GM12878 (cell line): ENCODE results near the gene NTM. TPM values are rescaled to one million over a fixed set of nuclear protein-coding genes. Genes with fewer than 3 reads are reported as not detected.

Source experiments
- ATAC-seq: fragments of 200-7000 bp; cut with Tn5 transposase; 3 replicates; pipeline ENCODE4 v1.9.1; 2020; ENCODE audit warnings: mild to moderate bottlenecking, moderate library complexity
- BruUV-seq: library from RNA; stranded (reverse); fragments of 400-500 nt; replicated peaks from 2 replicates; lab custom pipeline; 2021; lab: Mats Ljungman, UMichigan
- CTCF ChIA-PET: fragments of 300-600 bp; sonication (Branson Sonifier 250); formaldehyde crosslinking; extraction: SDS; loops from one replicate; lab custom pipeline; 2021; ENCODE audit warnings: inconsistent platforms; lab: Yijun Ruan, JAX
- POLR2A ChIA-PET: fragments of 350-600 bp; formaldehyde crosslinking; extraction: SDS; loops from one replicate; lab custom pipeline; 2021; ENCODE audit warnings: inconsistent platforms; lab: Charles Lee
- RAD21 ChIA-PET: fragments of 300-600 bp; sonication (Branson Sonifier 250); formaldehyde crosslinking; loops from one replicate; lab custom pipeline; 2023; ENCODE audit warnings: antibody characterized with exemption; ENCODE audit not compliant: unreplicated experiment; lab: Charles Lee
- SMC1A ChIA-PET: fragments of 300-600 bp; sonication (Branson Sonifier 250); formaldehyde crosslinking; loops from one replicate; lab custom pipeline; 2023; ENCODE audit not compliant: unreplicated experiment, uncharacterized antibody; lab: Charles Lee
- DNase-seq: peaks from one replicate; pipeline ENCODE4 v3.0.0-alpha.2; 2011; ENCODE audit warnings: low read depth, low spot score
- FAIRE-seq: peaks from 3 replicates; lab custom pipeline; 2011; peaks lifted over from hg19 to GRCh38; lab: Jason Lieb, UNC
- H2AFZ ChIP-seq: 2 replicates; pipeline ENCODE4 v1.6.0; 2011; ENCODE audit warnings: low read depth, low read length, control low read depth; ENCODE audit not compliant: control insufficient read depth
- H3K27ac ChIP-seq: 2 replicates; pipeline ENCODE4 v1.5.1; 2011; ENCODE audit warnings: control low read depth; ENCODE audit not compliant: control insufficient read depth, insufficient read depth
- H3K27me3 ChIP-seq, 2 experiments: replicated peaks in 1 of 2; 2 replicates each; pipeline versions ENCODE4 v1.6.0 to v1.6.1; 2011; ENCODE audit warnings: low read length in 1 of 2; ENCODE audit not compliant: control insufficient read depth in 2 of 2, insufficient read depth in 2 of 2
- H3K36me3 ChIP-seq, 2 experiments: 2 replicates each; pipeline ENCODE4 v1.5.1; 2011; ENCODE audit warnings: low read length in 1 of 2; ENCODE audit not compliant: control insufficient read depth in 2 of 2, insufficient read depth in 2 of 2
- H3K4me1 ChIP-seq: 2 replicates; pipeline ENCODE4 v1.6.1; 2011; ENCODE audit warnings: mild to moderate bottlenecking, low read length, moderate library complexity, mixed read lengths; ENCODE audit not compliant: control insufficient read depth, insufficient read depth
- H3K4me2 ChIP-seq: 2 replicates; pipeline ENCODE4 v1.6.0; 2011; ENCODE audit warnings: control low read depth; ENCODE audit not compliant: control insufficient read depth, insufficient read depth
- H3K4me3 ChIP-seq: fragments of 200-600 bp; sonication (generic); 2 replicates; pipeline ENCODE4 v1.5.1; 2016
- H3K79me2 ChIP-seq: 2 replicates; pipeline ENCODE4 v1.6.0; 2011; ENCODE audit warnings: low read length; ENCODE audit not compliant: control insufficient read depth, insufficient read depth
- H3K9ac ChIP-seq: 2 replicates; pipeline ENCODE4 v1.8.0; 2011; ENCODE audit warnings: low read length, control low read depth, mixed read lengths; ENCODE audit not compliant: control insufficient read depth, insufficient read depth
- H3K9me3 ChIP-seq: replicated peaks from 3 replicates; pipeline ENCODE4 v1.5.1; 2011; ENCODE audit warnings: mild to moderate bottlenecking, low read length; ENCODE audit not compliant: control insufficient read depth, insufficient read depth
- H4K20me1 ChIP-seq: 2 replicates; pipeline ENCODE4 v1.6.0; 2011; ENCODE audit not compliant: control insufficient read depth, insufficient read depth
- BMI1 ChIP-seq: fragments of 450-650 bp; IDR thresholded peaks from 2 replicates; pipeline ENCODE4 v1.6.1; 2016; ENCODE audit warnings: mild to moderate bottlenecking, moderate library complexity, borderline replicate concordance
- CREB1 ChIP-seq: IDR thresholded peaks from 2 replicates; pipeline ENCODE4 v1.6.1; 2012; ENCODE audit warnings: low read depth, mild to moderate bottlenecking, inconsistent platforms
- EP300 ChIP-seq, 2 experiments: fragments of 150-350 bp in 1 of 2; IDR thresholded peaks; 2 replicates each; pipeline ENCODE4 v1.6.1; 2011 to 2012; ENCODE audit warnings: low read depth in 2 of 2, low read length in 2 of 2, borderline replicate concordance in 1 of 2, improper control_type of control experiment in 1 of 2, inconsistent platforms in 1 of 2; ENCODE audit not compliant: control insufficient read depth in 1 of 2
- FOS ChIP-seq: IDR thresholded peaks from 3 replicates; pipeline ENCODE4 v1.6.1; 2011; ENCODE audit warnings: borderline replicate concordance; ENCODE audit not compliant: insufficient read length; ENCODE audit errors: extremely low read depth
- KAT2A ChIP-seq: conservative IDR thresholded peaks from 2 replicates; pipeline ENCODE4 v1.6.1; 2011; ENCODE audit warnings: low read depth, low read length; ENCODE audit not compliant: control insufficient read depth
- MTA2 ChIP-seq: fragments of 450-650 bp; IDR thresholded peaks from 2 replicates; pipeline ENCODE4 v1.6.1; 2016; ENCODE audit warnings: low read depth, mild to moderate bottlenecking, moderate library complexity
- POLR2AphosphoS2 ChIP-seq: IDR thresholded peaks from 2 replicates; pipeline ENCODE4 v1.6.1; 2011; ENCODE audit warnings: low read depth, mild to moderate bottlenecking, low read length, improper control_type of control experiment, moderate library complexity
- ZBED1 ChIP-seq: IDR thresholded peaks from 2 replicates; pipeline ENCODE4 v1.6.1; 2016; ENCODE audit warnings: borderline replicate concordance
- in situ Hi-C: fragments of 300-500 bp; cut with MboI; formaldehyde crosslinking; loops from 9 replicates; pipeline ENCODE4 v1.14.3; 2018; ENCODE audit warnings: mixed read lengths
- intact Hi-C: fragments of 100-400 bp; cut with micrococcal nuclease; formaldehyde crosslinking; loops from one replicate; pipeline ENCODE4 v1.14.2; 2022; ENCODE audit not compliant: unreplicated experiment
- polyA plus RNA-seq, 11 experiments: library from polyadenylated mRNA; depleted of rRNA in 4 of 11; unstranded in 6 of 11; stranded (reverse) in 5 of 11; fragments of >200 nt; fragmentation: Nextera tagmentation in 4 of 11; fragmentation: Illumina TruSeq in 1 of 11; extraction: Ambion mirVana in 4 of 11; extraction: Trizol in 1 of 11; gene quantifications; 1 replicate in 1 of 11; 2 replicates in 10 of 11; pipeline versions ENCODE4 v1.2.1 to v1.2.3, GENCODE V29; 2011 to 2016; ENCODE audit warnings: inconsistent platforms in 2 of 11, missing spikeins in 2 of 11, low read depth in 1 of 11
- total RNA-seq, 4 experiments: library from RNA; depleted of rRNA in 3 of 4; stranded (reverse); fragments of >200 nt in 3 of 4; fragmentation: Illumina TruSeq in 1 of 4; extraction: Trizol in 1 of 4; gene quantifications; 2 replicates each; pipeline versions ENCODE4 v1.2.1 to v1.2.3, GENCODE V29; 2013 to 2021
- TF ChIP-seq, protein P1 (sequence below): fragments of 150-350 bp; IDR thresholded peaks from 2 replicates; pipeline ENCODE4 v1.6.1; 2016; ENCODE audit warnings: low read depth, low read length
- TF ChIP-seq, protein P2 (sequence below): IDR thresholded peaks from 2 replicates; pipeline ENCODE4 v1.6.1; 2012; ENCODE audit warnings: low read depth, low read length, improper control_type of control experiment

NTM gene
- total and polyA plus RNA-seq, 10 of the 15 experiments (the other 5 are each of a cell fraction or from before 2014, with no cell fraction given): not detected

DNA sequence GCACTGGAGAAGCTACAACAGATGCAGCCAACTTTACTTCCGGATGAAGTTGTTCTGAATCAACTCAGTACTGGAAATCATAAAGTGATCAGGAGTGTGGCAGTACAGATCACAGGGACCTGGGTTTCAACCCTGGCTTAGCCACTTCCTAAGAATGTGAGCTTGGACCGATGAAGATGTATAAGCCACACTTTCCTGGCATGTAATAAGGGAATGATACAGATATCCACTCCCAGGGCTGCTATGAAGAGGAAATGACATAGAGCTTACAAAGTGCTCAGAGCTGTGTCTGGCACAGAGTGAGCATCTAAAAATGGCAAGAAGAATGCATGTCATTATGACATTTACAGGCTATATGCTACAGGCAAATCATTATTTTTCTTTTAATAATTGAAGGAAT lies 378.7 kb downstream of the NTM start (continued):
- TF ChIP-seq, protein P1, sequence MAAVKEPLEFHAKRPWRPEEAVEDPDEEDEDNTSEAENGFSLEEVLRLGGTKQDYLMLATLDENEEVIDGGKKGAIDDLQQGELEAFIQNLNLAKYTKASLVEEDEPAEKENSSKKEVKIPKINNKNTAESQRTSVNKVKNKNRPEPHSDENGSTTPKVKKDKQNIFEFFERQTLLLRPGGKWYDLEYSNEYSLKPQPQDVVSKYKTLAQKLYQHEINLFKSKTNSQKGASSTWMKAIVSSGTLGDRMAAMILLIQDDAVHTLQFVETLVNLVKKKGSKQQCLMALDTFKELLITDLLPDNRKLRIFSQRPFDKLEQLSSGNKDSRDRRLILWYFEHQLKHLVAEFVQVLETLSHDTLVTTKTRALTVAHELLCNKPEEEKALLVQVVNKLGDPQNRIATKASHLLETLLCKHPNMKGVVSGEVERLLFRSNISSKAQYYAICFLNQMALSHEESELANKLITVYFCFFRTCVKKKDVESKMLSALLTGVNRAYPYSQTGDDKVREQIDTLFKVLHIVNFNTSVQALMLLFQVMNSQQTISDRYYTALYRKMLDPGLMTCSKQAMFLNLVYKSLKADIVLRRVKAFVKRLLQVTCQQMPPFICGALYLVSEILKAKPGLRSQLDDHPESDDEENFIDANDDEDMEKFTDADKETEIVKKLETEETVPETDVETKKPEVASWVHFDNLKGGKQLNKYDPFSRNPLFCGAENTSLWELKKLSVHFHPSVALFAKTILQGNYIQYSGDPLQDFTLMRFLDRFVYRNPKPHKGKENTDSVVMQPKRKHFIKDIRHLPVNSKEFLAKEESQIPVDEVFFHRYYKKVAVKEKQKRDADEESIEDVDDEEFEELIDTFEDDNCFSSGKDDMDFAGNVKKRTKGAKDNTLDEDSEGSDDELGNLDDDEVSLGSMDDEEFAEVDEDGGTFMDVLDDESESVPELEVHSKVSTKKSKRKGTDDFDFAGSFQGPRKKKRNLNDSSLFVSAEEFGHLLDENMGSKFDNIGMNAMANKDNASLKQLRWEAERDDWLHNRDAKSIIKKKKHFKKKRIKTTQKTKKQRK: no peak

DNA sequence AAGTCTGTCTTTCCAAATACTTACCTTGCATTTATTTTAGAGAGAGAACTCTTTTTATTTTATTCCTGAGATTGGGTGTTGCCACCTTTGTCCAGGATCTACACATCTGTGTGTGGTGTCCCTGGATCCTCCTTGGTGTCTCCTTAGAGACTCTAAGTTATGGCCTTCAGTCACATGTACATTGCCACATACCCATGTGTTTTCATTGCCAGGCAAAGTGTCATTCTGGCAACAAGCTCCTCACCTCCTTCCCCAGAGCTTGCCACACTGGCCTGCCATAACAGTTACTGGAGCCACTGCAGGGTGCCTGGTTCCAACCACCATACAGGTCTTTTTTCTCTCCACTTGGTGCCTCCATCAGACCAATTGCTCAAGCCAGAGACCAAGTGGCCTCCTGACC lies 379.7 kb downstream of the NTM start:
- CTCF ChIA-PET: interaction anchor here (0.6 to 1.2 kb wide), 2 partner anchors 8 to 118 kb away, joined by 3 read pairs; no protein-coding TSS in a partner anchor
- no peak overlapping the region for H3K4me2 ChIP-seq
- BruUV-seq: no TSS peak
- H3K36me3 ChIP-seq: no peaks in the 10 kb centered on the region
- H3K79me2 ChIP-seq: no peaks in the 10 kb centered on the region
- H4K20me1 ChIP-seq: no peaks in the 10 kb centered on the region
- SMC1A ChIA-PET: no interaction called here
- in situ Hi-C loops (no loop called here), intact Hi-C loops (no loop called here)
- H3K9me3 ChIP-seq: no peaks in the 10 kb centered on the region
- H3K27me3 ChIP-seq: no peaks in the 10 kb centered on the region; a peak in 2 of 4 replicates
- no peak for ATAC-seq
- no peak overlapping the region for H2AFZ ChIP-seq
- TF ChIP-seq POLR2AphosphoS2 (no peak), BMI1 (no peak), FOS (no peak), KAT2A (no peak), MTA2 (no peak), EP300 (IDR thresholded peaks at IDR 0.05; ENCODE audit: borderline replicate concordance in 1 of 2, control insufficient read depth in 1 of 2, low read depth in 2 of 2, low read length in 2 of 2) (no peak), CREB1 (no peak), ZBED1 (no peak)
- TF ChIP-seq, protein P2, sequence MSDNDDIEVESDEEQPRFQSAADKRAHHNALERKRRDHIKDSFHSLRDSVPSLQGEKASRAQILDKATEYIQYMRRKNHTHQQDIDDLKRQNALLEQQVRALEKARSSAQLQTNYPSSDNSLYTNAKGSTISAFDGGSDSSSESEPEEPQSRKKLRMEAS: no peak
- no peak overlapping the region for H3K9ac ChIP-seq
- no peak for FAIRE-seq
- POLR2A ChIA-PET: no interaction called here
- DNase-seq: no peak
- H3K4me1 ChIP-seq: no peaks in the 10 kb centered on the region
- H3K27ac ChIP-seq: no peak overlapping the region
- RAD21 ChIA-PET: no interaction called here
- no peak overlapping the region for H3K4me3 ChIP-seq
